Gastrocnemius medialis (tissue), 4 donors: ENCODE results near the gene ANKRD27. TPM values are rescaled to one million over a fixed set of nuclear protein-coding genes. Genes with fewer than 3 reads are reported as not detected.

Experiments used
- ATAC-seq, 2 donors: fragments of 150-250 bp; one replicate each; pipeline ENCODE4 v1.9.1; 2016
- DNase-seq, 2 donors: peaks; one replicate each; pipeline ENCODE4 v3.0.0-alpha.2; 2019
- H3K27ac ChIP-seq, 4 donors: fragments of 200-600 bp; sonication (generic); 1 replicate in 1 of 4; 2 replicates in 3 of 4; pipeline ENCODE4 v1.5.1; 2016 to 2018; ENCODE audit warnings: mild to moderate bottlenecking in 2 of 4, moderate library complexity in 1 of 4
- H3K27me3 ChIP-seq, 3 donors: fragments of 200-600 bp; sonication (generic) in 2 of 3; 1 replicate in 1 of 3; 2 replicates in 2 of 3; pipeline versions ENCODE4 v1.5.1 to v1.6.0; 2016 to 2019; ENCODE audit warnings: mild to moderate bottlenecking in 1 of 3, moderate library complexity in 1 of 3
- H3K36me3 ChIP-seq, 2 donors: fragments of 200-600 bp; sonication (generic) in 1 of 2; one replicate each; pipeline ENCODE4 v1.5.1; 2017 to 2018
- H3K4me1 ChIP-seq, 2 donors: fragments of 200-600 bp; sonication (generic) in 1 of 2; one replicate each; pipeline ENCODE4 v1.5.1; 2016 to 2017; ENCODE audit warnings: mild to moderate bottlenecking in 2 of 2
- H3K4me3 ChIP-seq, 4 donors: fragments of 200-600 bp; sonication (generic) in 3 of 4; 1 replicate in 1 of 4; 2 replicates in 3 of 4; pipeline ENCODE4 v1.5.1; 2016 to 2019; ENCODE audit warnings: mild to moderate bottlenecking in 2 of 4
- H3K9me3 ChIP-seq, 3 donors: fragments of 200-600 bp; sonication (generic) in 2 of 3; 1 replicate in 1 of 3; 2 replicates in 2 of 3; pipeline ENCODE4 v1.5.1; 2016 to 2019
- CTCF ChIP-seq, 5 experiments: fragments of 450-650 bp in 3 of 5; fragments of 200-600 bp in 2 of 5; sonication (generic) in 2 of 5; IDR thresholded peaks in 4 of 5; conservative IDR thresholded peaks in 1 of 5; 1 replicate in 4 of 5; 2 replicates in 1 of 5; pipeline ENCODE4 v1.5.1; 2016 to 2019; ENCODE audit warnings: antibody characterized with exemption in 5 of 5, mild to moderate bottlenecking in 3 of 5, moderate library complexity in 3 of 5
- POLR2A ChIP-seq, 2 donors: fragments of 450-650 bp; IDR thresholded peaks; one replicate each; pipeline ENCODE4 v1.6.1; 2017; ENCODE audit warnings: antibody characterized with exemption in 2 of 2, mild to moderate bottlenecking in 2 of 2, moderate library complexity in 2 of 2
- in situ Hi-C, 4 donors: fragments of 200-750 bp; cut with MboI; loops; one replicate each; pipeline versions ENCODE4 v1.15.0 to v1.8.0; 2017; ENCODE audit warnings: low sequenced_read_pairs in 4 of 4
- intact Hi-C: fragments of 100-400 bp; cut with DNase I; formaldehyde crosslinking; loops from one replicate; pipeline ENCODE4 v1.15.1; 2023; ENCODE audit warnings: low total_unique reads
- total RNA-seq, 4 donors: library from RNA; depleted of rRNA; stranded (reverse); fragments of >200 nt; gene quantifications; one replicate each; pipeline versions ENCODE4 v1.1.0 to v1.2.3, GENCODE V29; 2016

ANKRD27 gene
- total RNA-seq, 4 donors from 2014 or later: 36.4 to 78.3 (median 53.5) TPM

DNA sequence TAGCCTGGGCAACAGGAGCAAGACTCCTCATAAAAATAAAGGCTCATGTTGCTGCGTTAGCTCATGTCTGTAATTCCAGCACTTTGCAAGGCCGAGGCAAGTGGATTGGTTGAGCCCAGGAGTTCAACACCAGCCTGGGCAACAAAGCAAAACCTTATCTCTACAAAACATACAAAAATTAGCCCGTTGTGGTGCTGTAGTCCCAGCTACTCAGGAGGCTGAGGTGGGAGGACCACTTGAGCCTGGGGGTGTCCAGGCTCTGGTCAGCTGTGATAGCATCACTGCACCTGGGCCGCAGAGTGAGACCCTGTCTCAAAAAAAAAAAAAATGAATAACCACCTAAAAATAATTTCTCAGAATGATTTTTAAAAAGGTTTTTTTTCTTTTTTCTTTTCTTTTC, 12.7 kb upstream of the ANKRD27 start:
- in situ Hi-C loops: loop anchor here in 1 of 4 donors (25.0 kb wide), 1 partner anchor 325 kb away; no protein-coding TSS in a partner anchor
- ATAC-seq: no peak

DNA sequence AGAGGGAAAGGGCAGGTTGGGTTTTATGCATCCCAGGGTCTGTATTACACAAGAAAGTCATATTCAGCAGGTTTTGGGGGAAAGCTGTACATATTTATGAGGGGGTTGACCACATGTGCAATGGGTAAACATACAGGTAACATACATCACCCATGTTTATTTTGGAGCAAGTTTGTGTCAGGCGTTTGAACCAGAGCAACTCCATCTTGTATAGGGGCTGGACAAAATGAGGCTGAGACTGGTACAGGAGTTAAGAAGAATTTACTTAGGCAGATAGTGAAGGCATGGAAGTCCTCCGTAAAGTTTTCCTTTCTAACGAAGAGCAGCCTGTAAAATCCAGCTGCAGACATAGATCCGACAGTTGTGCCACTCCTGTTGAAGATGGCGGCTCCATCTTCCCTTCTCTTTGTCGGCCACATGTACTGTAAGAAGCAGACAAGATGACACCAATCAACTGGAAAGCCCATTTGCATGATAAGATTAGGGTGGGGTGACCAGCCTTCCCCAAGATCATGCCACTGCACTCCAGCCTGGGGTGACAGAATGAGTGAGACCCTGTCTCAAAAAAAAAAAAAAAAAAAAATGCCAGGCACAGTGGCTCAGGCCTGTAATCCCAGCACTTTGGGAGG, 12.0 kb upstream of the ANKRD27 start:
- Histone ChIP-seq H3K4me1 (peaks cover 11 to 16% of the 10 kb centered on the region in 2 donors), H3K9me3 (no peaks in the 10 kb centered on the region), H3K27ac (no peak overlapping the region), H3K27me3 (no peaks in the 10 kb centered on the region), H3K4me3 (no peak overlapping the region), H3K36me3 (no peaks in the 10 kb centered on the region)
- TF ChIP-seq POLR2A (IDR thresholded peaks at IDR 0.05) (no peak), CTCF (IDR thresholded peaks at IDR 0.05 in 4 of 5, conservative IDR thresholded peaks at IDR 0.05 in 1 of 5) (no peak)
- no peak for ATAC-seq
- no peak for DNase-seq
- intact Hi-C loops: no loop called here
- in situ Hi-C loops: loop anchor here in 1 of 4 donors (25.0 kb wide), 1 partner anchor 325 kb away; no protein-coding TSS in a partner anchor

More for the DNA sequence above, 12.7 kb upstream of the ANKRD27 start:
- Histone ChIP-seq H3K4me1 (peaks cover 13 to 20% of the 10 kb centered on the region in 2 donors), H3K27me3 (no peaks in the 10 kb centered on the region), H3K4me3 (no peak overlapping the region), H3K36me3 (no peaks in the 10 kb centered on the region), H3K9me3 (no peaks in the 10 kb centered on the region), H3K27ac (no peak overlapping the region)
- DNase-seq: no peak
- intact Hi-C loops: no loop called here
- TF ChIP-seq POLR2A (IDR thresholded peaks at IDR 0.05) (no peak), CTCF (IDR thresholded peaks at IDR 0.05 in 4 of 5, conservative IDR thresholded peaks at IDR 0.05 in 1 of 5) (no peak)

- no peaks in the 10 kb centered on the region for H3K9me3 ChIP-seq
- in situ Hi-C loops (loop anchor here in 1 of 4 donors (25.0 kb wide), 1 partner anchor 320 kb away; no protein-coding TSS in a partner anchor), intact Hi-C loops (no loop called here)
- H3K4me3 ChIP-seq: no peak overlapping the region
- H3K27me3 ChIP-seq: no peaks in the 10 kb centered on the region
- H3K27ac ChIP-seq: peak overlapping the region in 2 of 4 donors; percentile 33 to 50
- no peak for TF ChIP-seq CTCF (IDR thresholded peaks at IDR 0.05 in 4 of 5, conservative IDR thresholded peaks at IDR 0.05 in 1 of 5)
- TF ChIP-seq POLR2A (IDR thresholded peaks at IDR 0.05): no peak
- peaks cover 5 to 6% of the 10 kb centered on the region in 2 donors for H3K4me1 ChIP-seq
- no peak for ATAC-seq
- DNase-seq: no peak
- no peaks in the 10 kb centered on the region for H3K36me3 ChIP-seq
Measured at GRCh38 chr19:32682317-32682716, 7.3 kb upstream of the ANKRD27 start.

DNA sequence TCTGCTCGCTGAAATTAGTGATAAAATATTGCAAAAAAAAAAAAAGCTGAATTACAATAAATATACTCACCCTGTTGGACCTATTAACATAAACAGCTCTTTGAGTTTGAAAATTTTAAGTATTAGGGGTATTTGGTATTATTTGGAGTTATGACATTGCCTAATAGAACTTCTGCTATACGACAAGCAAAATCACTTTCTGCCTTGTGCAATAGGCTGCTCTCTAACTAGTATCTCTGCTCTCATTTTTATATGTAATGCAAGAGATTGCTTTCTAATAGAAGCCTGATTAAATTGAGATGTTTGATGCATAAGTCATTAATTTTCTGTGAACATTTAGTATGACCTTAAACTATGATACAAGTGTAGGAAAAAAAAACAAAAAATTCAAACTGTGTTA, 6.0 kb upstream of the ANKRD27 start:
- Histone ChIP-seq H3K27ac (peak overlapping the region in 2 of 4 donors; percentile 18 to 43), H3K9me3 (no peaks in the 10 kb centered on the region), H3K36me3 (no peaks in the 10 kb centered on the region), H3K4me1 (peaks cover 5 to 16% of the 10 kb centered on the region in 2 donors), H3K4me3 (no peak overlapping the region), H3K27me3 (peaks cover 0 to 2% (median 0%) of the 10 kb centered on the region in 3 donors)
- in situ Hi-C loops: loop anchor here in 1 of 4 donors (25.0 kb wide), 1 partner anchor 319 kb away; no protein-coding TSS in a partner anchor
- intact Hi-C loops: no loop called here
- DNase-seq (no peak), ATAC-seq (no peak)
- TF ChIP-seq POLR2A (IDR thresholded peaks at IDR 0.05): no peak
- no peak for TF ChIP-seq CTCF (IDR thresholded peaks at IDR 0.05 in 4 of 5, conservative IDR thresholded peaks at IDR 0.05 in 1 of 5)
